K562 (cell line): ENCODE results near the gene NHSL2. TPM values are rescaled to one million over a fixed set of nuclear protein-coding genes. Genes with fewer than 3 reads are reported as not detected.

Experiments
- ATF1 ChIP-seq, 2 experiments: fragments of 450-650 bp in 1 of 2; IDR thresholded peaks; 2 replicates each; pipeline ENCODE4 v1.6.1; 2016; ENCODE audit warnings: missing compliant biosample characterization in 1 of 2, missing genetic modification characterization in 1 of 2
- L3MBTL2 ChIP-seq: fragments of 450-650 bp; IDR thresholded peaks from 2 replicates; pipeline ENCODE4 v1.6.1; 2016; ENCODE audit warnings: mild to moderate bottlenecking, moderate library complexity
- MEF2D ChIP-seq: conservative IDR thresholded peaks from 2 replicates; pipeline ENCODE4 v1.6.1; 2016; ENCODE audit warnings: low read depth, missing genetic modification characterization, missing compliant biosample characterization
- PTRF ChIP-seq: fragments of 450-650 bp; IDR thresholded peaks from 2 replicates; pipeline ENCODE4 v1.6.1; 2016; ENCODE audit warnings: mild to moderate bottlenecking, missing genetic modification characterization, missing compliant biosample characterization
- TEAD2 ChIP-seq: fragments of 450-650 bp; IDR thresholded peaks from 2 replicates; pipeline ENCODE4 v1.6.1; 2016; ENCODE audit warnings: missing genetic modification characterization, control low read depth, missing compliant biosample characterization
- ZBTB11 ChIP-seq, 3 experiments: fragments of 200-800 bp in 1 of 3; fragments of 250-450 bp in 1 of 3; fragments of 450-650 bp in 1 of 3; sonication (Bioruptor Pico) in 1 of 3; sonication (Bioruptor generic) in 1 of 3; formaldehyde crosslinking in 1 of 3; IDR thresholded peaks; 2 replicates each; pipeline versions ENCODE4 v1.6.1 to v1.8.0; 2016 to 2022; ENCODE audit warnings: mild to moderate bottlenecking in 2 of 3, missing genetic modification characterization in 2 of 3, missing compliant biosample characterization in 1 of 3, moderate library complexity in 1 of 3
- ZMIZ1 ChIP-seq, 2 experiments: fragments of 150-350 bp in 1 of 2; IDR thresholded peaks; 2 replicates each; pipeline ENCODE4 v1.6.1; 2012 to 2016; ENCODE audit warnings: low read depth in 2 of 2, low read length in 2 of 2, mild to moderate bottlenecking in 1 of 2, moderate library complexity in 1 of 2
- ZNF431 ChIP-seq: sonication (generic); formaldehyde crosslinking; IDR thresholded peaks from 2 replicates; pipeline ENCODE4 v1.8.0; 2022; ENCODE audit warnings: mild to moderate bottlenecking, missing genetic modification reagents
- polyA plus RNA-seq, 8 experiments: library from polyadenylated mRNA; depleted of rRNA in 4 of 8; stranded (reverse) in 5 of 8; unstranded in 3 of 8; fragments of >200 nt; fragmentation: Nextera tagmentation in 2 of 8; fragmentation: Illumina TruSeq in 1 of 8; extraction: Ambion mirVana in 2 of 8; extraction: Trizol in 1 of 8; gene quantifications; 2 replicates each; pipeline versions ENCODE4 v1.2.1 to v1.2.3, GENCODE V29; 2011 to 2014; ENCODE audit warnings: inconsistent platforms in 1 of 8, missing spikeins in 1 of 8
- total RNA-seq, 7 experiments: library from RNA; depleted of rRNA in 6 of 7; stranded (reverse); fragments of >200 nt in 6 of 7; fragmentation: Illumina TruSeq in 2 of 7; extraction: Trizol in 2 of 7; gene quantifications; 2 replicates each; pipeline versions ENCODE4 v1.2.1 to v1.2.3, GENCODE V29; 2011 to 2021; ENCODE audit warnings: low replicate concordance in 1 of 7
- TF ChIP-seq, protein P1 (sequence below): fragments of 250-450 bp; sonication (Bioruptor Pico); IDR thresholded peaks from 2 replicates; pipeline ENCODE4 v1.4.0; 2020; ENCODE audit warnings: mild to moderate bottlenecking, moderate library complexity, borderline replicate concordance
- TF ChIP-seq, protein P2 (sequence below): fragments of 250-450 bp; sonication (Bioruptor Pico); IDR thresholded peaks from 2 replicates; pipeline ENCODE4 v1.5.0; 2022; ENCODE audit warnings: mild to moderate bottlenecking

The NHSL2 gene
- total and polyA plus RNA-seq, 9 of the 15 experiments (the other 6 are each of a cell fraction or from before 2014, with no cell fraction given), result 0.02 TPM; not detected in 8

DNA sequence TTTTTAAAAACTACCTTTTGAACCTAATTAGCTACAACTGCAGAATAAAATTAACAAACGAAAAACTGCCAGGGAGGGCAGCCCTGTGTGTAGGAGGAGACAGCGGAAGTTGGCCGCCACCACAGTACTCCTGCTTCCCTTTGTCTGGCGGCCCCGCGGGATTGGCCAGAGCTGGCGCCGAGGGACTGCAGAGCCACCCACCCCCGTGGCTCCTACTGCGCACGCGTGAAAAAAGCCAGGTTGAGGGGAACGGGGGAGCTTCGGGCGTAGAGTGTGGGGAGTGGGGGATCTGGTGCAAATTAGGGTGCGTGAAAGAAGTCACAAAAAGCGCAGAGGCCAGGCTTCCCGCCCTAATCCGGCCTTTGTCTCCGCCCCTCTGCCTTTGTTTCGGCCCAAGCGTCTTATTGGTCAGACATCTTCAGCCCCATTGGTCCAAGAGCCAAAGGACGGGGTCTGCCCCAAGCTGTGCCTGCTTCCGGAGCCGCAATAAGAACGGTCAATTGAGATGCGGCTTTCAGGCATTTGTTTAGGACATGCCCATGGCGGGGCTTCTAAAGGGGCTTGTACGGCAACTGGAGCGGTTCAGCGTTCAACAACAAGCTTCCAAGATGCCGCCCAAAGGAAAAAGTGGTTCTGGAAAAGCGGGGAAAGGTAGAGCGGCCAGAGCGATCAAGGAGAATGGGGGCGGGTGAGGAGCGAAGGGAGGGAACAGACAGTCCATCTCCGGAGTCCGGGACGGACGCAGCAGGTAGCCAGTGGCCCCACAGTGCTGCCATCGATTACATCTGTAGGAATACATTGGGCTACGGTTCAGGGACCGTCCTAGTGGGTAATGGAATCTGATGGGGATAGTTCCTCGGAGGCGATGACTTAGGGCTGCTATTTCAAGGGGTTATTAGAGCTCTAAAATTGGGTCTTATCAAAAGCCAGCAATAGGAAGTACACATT, 270.8 kb downstream of the NHSL2 start, which contains the start of gene PIN4 (continued):
- TF ChIP-seq ZNF431 (CRISPR knock-in tag) (no peak), MEF2D (tag) (no peak), ATF1 (CRISPR knock-in tag; IDR thresholded peaks at IDR 0.05) (no peak), ATF1 (tag; IDR thresholded peaks at IDR 0.05) (peak; percentile 44; the same call in 1 of the 2 replicates), ZMIZ1 (IDR thresholded peaks at IDR 0.05; ENCODE audit: low read depth in 2 of 2, low read length in 2 of 2) (no peak), L3MBTL2 (peak; percentile 60), TEAD2 (no peak), PTRF (tag) (no peak), ZBTB11 (CRISPR knock-in tag; IDR thresholded peaks at IDR 0.05) (peak in 1 of 3 experiments; percentile 40; a peak in 1 of 6 replicates)
- TF ChIP-seq, protein P1, sequence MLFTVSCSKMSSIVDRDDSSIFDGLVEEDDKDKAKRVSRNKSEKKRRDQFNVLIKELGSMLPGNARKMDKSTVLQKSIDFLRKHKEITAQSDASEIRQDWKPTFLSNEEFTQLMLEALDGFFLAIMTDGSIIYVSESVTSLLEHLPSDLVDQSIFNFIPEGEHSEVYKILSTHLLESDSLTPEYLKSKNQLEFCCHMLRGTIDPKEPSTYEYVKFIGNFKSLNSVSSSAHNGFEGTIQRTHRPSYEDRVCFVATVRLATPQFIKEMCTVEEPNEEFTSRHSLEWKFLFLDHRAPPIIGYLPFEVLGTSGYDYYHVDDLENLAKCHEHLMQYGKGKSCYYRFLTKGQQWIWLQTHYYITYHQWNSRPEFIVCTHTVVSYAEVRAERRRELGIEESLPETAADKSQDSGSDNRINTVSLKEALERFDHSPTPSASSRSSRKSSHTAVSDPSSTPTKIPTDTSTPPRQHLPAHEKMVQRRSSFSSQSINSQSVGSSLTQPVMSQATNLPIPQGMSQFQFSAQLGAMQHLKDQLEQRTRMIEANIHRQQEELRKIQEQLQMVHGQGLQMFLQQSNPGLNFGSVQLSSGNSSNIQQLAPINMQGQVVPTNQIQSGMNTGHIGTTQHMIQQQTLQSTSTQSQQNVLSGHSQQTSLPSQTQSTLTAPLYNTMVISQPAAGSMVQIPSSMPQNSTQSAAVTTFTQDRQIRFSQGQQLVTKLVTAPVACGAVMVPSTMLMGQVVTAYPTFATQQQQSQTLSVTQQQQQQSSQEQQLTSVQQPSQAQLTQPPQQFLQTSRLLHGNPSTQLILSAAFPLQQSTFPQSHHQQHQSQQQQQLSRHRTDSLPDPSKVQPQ (CRISPR knock-in tag), result no peak
- TF ChIP-seq, protein P2, sequence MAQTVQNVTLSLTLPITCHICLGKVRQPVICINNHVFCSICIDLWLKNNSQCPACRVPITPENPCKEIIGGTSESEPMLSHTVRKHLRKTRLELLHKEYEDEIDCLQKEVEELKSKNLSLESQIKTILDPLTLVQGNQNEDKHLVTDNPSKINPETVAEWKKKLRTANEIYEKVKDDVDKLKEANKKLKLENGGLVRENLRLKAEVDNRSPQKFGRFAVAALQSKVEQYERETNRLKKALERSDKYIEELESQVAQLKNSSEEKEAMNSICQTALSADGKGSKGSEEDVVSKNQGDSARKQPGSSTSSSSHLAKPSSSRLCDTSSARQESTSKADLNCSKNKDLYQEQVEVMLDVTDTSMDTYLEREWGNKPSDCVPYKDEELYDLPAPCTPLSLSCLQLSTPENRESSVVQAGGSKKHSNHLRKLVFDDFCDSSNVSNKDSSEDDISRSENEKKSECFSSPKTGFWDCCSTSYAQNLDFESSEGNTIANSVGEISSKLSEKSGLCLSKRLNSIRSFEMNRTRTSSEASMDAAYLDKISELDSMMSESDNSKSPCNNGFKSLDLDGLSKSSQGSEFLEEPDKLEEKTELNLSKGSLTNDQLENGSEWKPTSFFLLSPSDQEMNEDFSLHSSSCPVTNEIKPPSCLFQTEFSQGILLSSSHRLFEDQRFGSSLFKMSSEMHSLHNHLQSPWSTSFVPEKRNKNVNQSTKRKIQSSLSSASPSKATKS (CRISPR knock-in tag), result no peak
